H1 (cell line): ENCODE results near the gene PFKFB1. TPM values are rescaled to one million over a fixed set of nuclear protein-coding genes. Genes with fewer than 3 reads are reported as not detected.

Experiments used
- RBBP5 ChIP-seq: IDR thresholded peaks from 2 replicates; pipeline ENCODE4 v1.7.1; 2012; ENCODE audit warnings: low read depth, mild to moderate bottlenecking, inconsistent platforms, low read length, moderate library complexity, borderline replicate concordance
- polyA plus RNA-seq, 7 experiments: library from polyadenylated mRNA; depleted of rRNA in 3 of 7; stranded (reverse) in 5 of 7; unstranded in 2 of 7; fragments of >200 nt in 5 of 7; fragments of 200-250 nt in 2 of 7; gene quantifications; 1 replicate in 5 of 7; 2 replicates in 1 of 7; 4 replicates in 1 of 7; pipeline versions ENCODE4 v1.2.1 to v1.2.3, GENCODE V29; 2011 to 2013; ENCODE audit warnings: missing spikeins in 2 of 7, mixed read lengths in 2 of 7
- total RNA-seq: library from RNA; stranded (reverse); fragmentation: NEBNext Ultra II Directional; extraction: Animal tissue kit (Norgen Biotek cat#: 25700); gene quantifications from 2 replicates; pipeline ENCODE4 v1.2.1, GENCODE V29; 2021

The PFKFB1 gene
- total and polyA plus RNA-seq, 2 of the 8 experiments (the other 6 are each of a cell fraction or from before 2014, with no cell fraction given): 0.26 to 0.30 TPM

DNA sequence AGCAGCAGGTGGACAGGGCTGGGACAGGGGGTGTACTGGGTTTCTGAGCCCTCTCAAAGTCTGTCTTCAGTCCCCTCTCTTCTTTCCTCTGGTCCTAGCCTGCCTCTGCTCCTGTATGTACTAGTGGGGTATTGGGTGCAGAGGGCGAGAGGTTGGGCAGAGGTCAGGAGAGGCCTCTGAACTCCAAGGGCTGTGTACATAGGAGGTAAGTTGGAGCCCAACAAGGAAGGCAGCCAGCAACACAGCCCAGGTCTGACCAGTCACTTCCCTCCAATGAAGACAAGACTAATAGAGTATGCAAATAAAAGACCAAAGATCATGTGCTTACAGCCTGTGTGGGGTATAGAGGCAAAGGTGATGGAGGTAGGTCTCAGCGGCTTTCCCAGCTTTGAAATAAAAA lies at the start of gene PFKFB1 (continued):
- no peak for TF ChIP-seq RBBP5
